B cell (primary cell): ENCODE results near the gene TTF2. TPM values are rescaled to one million over a fixed set of nuclear protein-coding genes. Genes with fewer than 3 reads are reported as not detected.

Experiments used
- ATAC-seq: fragments of 200-7000 bp; cut with Tn5 transposase; one replicate; pipeline ENCODE4 v1.10.0; 2021; ENCODE audit warnings: low read depth, mild to moderate bottlenecking, moderate number of reproducible peaks, moderate library complexity
- CTCF ChIA-PET: fragments of 350-600 bp; sonication (Branson Sonifier 250); formaldehyde crosslinking; loops from one replicate; lab custom pipeline; 2021; ENCODE audit warnings: antibody characterized with exemption, inconsistent platforms; lab: Charles Lee
- POLR2A ChIA-PET: fragments of 350-600 bp; sonication (Branson Sonifier 250); formaldehyde crosslinking; loops from one replicate; lab custom pipeline; 2021; ENCODE audit warnings: antibody characterized with exemption; lab: Charles Lee
- DNase-seq: peaks from one replicate; pipeline ENCODE4 v3.0.0; 2013
- H2AFZ ChIP-seq: 2 replicates; pipeline ENCODE4 v1.6.1; 2012; ENCODE audit warnings: mild to moderate bottlenecking, low read depth, low read length; ENCODE audit not compliant: insufficient read depth, poor library complexity, severe bottlenecking
- H3K27ac ChIP-seq, 2 donors: 1 replicate in 1 of 2; 2 replicates in 1 of 2; pipeline ENCODE4 v1.5.1; 2012 to 2013; ENCODE audit warnings: low read length in 2 of 2, mild to moderate bottlenecking in 2 of 2, moderate library complexity in 1 of 2
- H3K27me3 ChIP-seq, 4 experiments: fragments of 200-600 bp in 1 of 4; sonication (generic) in 1 of 4; replicated peaks in 1 of 4; 1 replicate in 2 of 4; 2 replicates in 2 of 4; pipeline versions ENCODE4 v1.6.1 to v1.7.0; 2013 to 2016; ENCODE audit warnings: low read length in 3 of 4, mild to moderate bottlenecking in 2 of 4, mixed read lengths in 1 of 4, moderate library complexity in 1 of 4; ENCODE audit not compliant: insufficient read depth in 4 of 4, control insufficient read depth in 3 of 4; ENCODE audit errors: control extremely low read depth in 1 of 4
- H3K36me3 ChIP-seq, 2 experiments: replicated peaks in 1 of 2; 1 replicate in 1 of 2; 2 replicates in 1 of 2; pipeline versions ENCODE4 v1.6.1 to v1.7.1; 2013; ENCODE audit warnings: low read length in 1 of 2; ENCODE audit not compliant: insufficient read depth in 2 of 2, control insufficient read depth in 1 of 2; ENCODE audit errors: control extremely low read depth in 1 of 2, extremely low read depth in 1 of 2
- H3K4me1 ChIP-seq, 2 donors: fragments of 200-600 bp in 1 of 2; sonication (generic) in 1 of 2; 1 replicate in 1 of 2; 2 replicates in 1 of 2; pipeline versions ENCODE4 v1.5.1 to v1.6.1; 2013 to 2017; ENCODE audit warnings: low read length in 2 of 2; ENCODE audit not compliant: control insufficient read depth in 2 of 2, insufficient read depth in 2 of 2
- H3K4me2 ChIP-seq: replicated peaks from 2 replicates; pipeline ENCODE3; 2012; ENCODE audit warnings: mild to moderate bottlenecking, low read depth, low read length; ENCODE audit not compliant: poor library complexity, severe bottlenecking
- H3K4me3 ChIP-seq, 5 experiments: fragments of 200-600 bp in 1 of 5; sonication (generic) in 1 of 5; 1 replicate in 3 of 5; 2 replicates in 2 of 5; pipeline versions ENCODE4 v1.5.1 to v1.7.0; 2011 to 2016; ENCODE audit warnings: low read length in 4 of 5, mild to moderate bottlenecking in 4 of 5, low read depth in 2 of 5, control low read depth in 1 of 5, moderate library complexity in 1 of 5; ENCODE audit not compliant: insufficient read depth in 1 of 5; ENCODE audit errors: control extremely low read depth in 1 of 5, extremely low read depth in 1 of 5
- H3K79me2 ChIP-seq: fragments of 200-600 bp; sonication (generic); one replicate; pipeline ENCODE4 v1.6.0; 2016; ENCODE audit warnings: low read length; ENCODE audit not compliant: control insufficient read depth, insufficient read depth
- H3K9ac ChIP-seq: fragments of 200-600 bp; sonication (generic); 2 replicates; pipeline ENCODE4 v1.6.1; 2017; ENCODE audit warnings: mild to moderate bottlenecking, low read length, moderate library complexity
- H3K9me3 ChIP-seq, 3 donors: one replicate each; pipeline versions ENCODE4 v1.6.1 to v1.7.1; 2013; ENCODE audit warnings: low read length in 2 of 3; ENCODE audit not compliant: control insufficient read depth in 2 of 3, insufficient read depth in 1 of 3; ENCODE audit errors: control extremely low read depth in 1 of 3
- H4K20me1 ChIP-seq: 2 replicates; pipeline ENCODE4 v1.6.0; 2012; ENCODE audit warnings: mild to moderate bottlenecking, low read length; ENCODE audit not compliant: insufficient read depth, control insufficient read depth, poor library complexity, severe bottlenecking
- H3K27ac Mint-ChIP-seq: one replicate; pipeline ENCODE4 v1.8.0; 2021; ENCODE audit warnings: mixed read lengths
- H3K27me3 Mint-ChIP-seq: one replicate; pipeline ENCODE4 v1.8.0; 2021; ENCODE audit warnings: mixed read lengths
- H3K4me1 Mint-ChIP-seq: one replicate; pipeline ENCODE4 v1.8.0; 2021; ENCODE audit warnings: mixed read lengths
- H3K4me3 Mint-ChIP-seq: one replicate; pipeline ENCODE4 v1.8.0; 2021; ENCODE audit warnings: mixed read lengths
- H3K9me3 Mint-ChIP-seq: one replicate; pipeline ENCODE4 v1.8.0; 2022; ENCODE audit warnings: mixed read lengths; ENCODE audit not compliant: insufficient read depth
- EZH2 ChIP-seq: IDR thresholded peaks from 2 replicates; pipeline ENCODE4 v1.6.1; 2012; ENCODE audit warnings: borderline replicate concordance, low read depth, mild to moderate bottlenecking, moderate library complexity, low read length; ENCODE audit not compliant: insufficient read depth, poor library complexity, severe bottlenecking
- WGBS: methylation state at CpG from one replicate; pipeline ENCODE4 v1.1.5; 2013; ENCODE audit warnings: missing lambda C conversion rate; ENCODE audit not compliant: insufficient coverage; 5-methylcytosine and 5-hydroxymethylcytosine counted together
- intact Hi-C: fragments of 100-400 bp; cut with micrococcal nuclease; formaldehyde crosslinking; loops from one replicate; pipeline ENCODE4 v1.10.0; 2022
- polyA plus RNA-seq: library from polyadenylated mRNA; depleted of rRNA; stranded (reverse); fragments of >200 nt; gene quantifications from 2 replicates; pipeline ENCODE4 v1.2.3, GENCODE V29; 2012
- total RNA-seq, 2 donors: library from RNA; stranded (reverse); fragments of 120-200 nt in 1 of 2; gene quantifications; 1 replicate in 1 of 2; 2 replicates in 1 of 2; pipeline versions ENCODE4 v1.2.3 to v1.2.4, GENCODE V29; 2013 to 2022
- TF ChIP-seq, protein P1 (sequence below): fragments of 200-600 bp; IDR thresholded peaks from one replicate; pipeline ENCODE4 v1.8.0; 2022; ENCODE audit warnings: antibody characterized with exemption, mild to moderate bottlenecking

Gene TTF2
- total and polyA plus RNA-seq, 2 donors (not counting 1 experiment from before 2014, with no cell fraction given) = 11.3 to 28.9 TPM

- CTCF ChIA-PET = no interaction called here
- Histone ChIP-seq H3K4me1 (no peaks in the 10 kb centered on the region), H3K4me2 (no peak overlapping the region), H3K27me3 (no peaks in the 10 kb centered on the region), H4K20me1 (no peaks in the 10 kb centered on the region), H3K36me3 (no peaks in the 10 kb centered on the region), H3K9ac (no peak overlapping the region), H3K4me3 (no peak overlapping the region), H3K79me2 (no peaks in the 10 kb centered on the region), H2AFZ (no peak overlapping the region), H3K9me3 (no peaks in the 10 kb centered on the region), H3K27ac (no peak overlapping the region)
- Mint-ChIP-seq H3K27ac (no peak overlapping the region), H3K4me1 (peaks cover 2% of the 10 kb centered on the region), H3K9me3 (no peaks in the 10 kb centered on the region), H3K4me3 (no peak overlapping the region), H3K27me3 (no peaks in the 10 kb centered on the region)
- no peak for ATAC-seq
- TF ChIP-seq, protein P1, sequence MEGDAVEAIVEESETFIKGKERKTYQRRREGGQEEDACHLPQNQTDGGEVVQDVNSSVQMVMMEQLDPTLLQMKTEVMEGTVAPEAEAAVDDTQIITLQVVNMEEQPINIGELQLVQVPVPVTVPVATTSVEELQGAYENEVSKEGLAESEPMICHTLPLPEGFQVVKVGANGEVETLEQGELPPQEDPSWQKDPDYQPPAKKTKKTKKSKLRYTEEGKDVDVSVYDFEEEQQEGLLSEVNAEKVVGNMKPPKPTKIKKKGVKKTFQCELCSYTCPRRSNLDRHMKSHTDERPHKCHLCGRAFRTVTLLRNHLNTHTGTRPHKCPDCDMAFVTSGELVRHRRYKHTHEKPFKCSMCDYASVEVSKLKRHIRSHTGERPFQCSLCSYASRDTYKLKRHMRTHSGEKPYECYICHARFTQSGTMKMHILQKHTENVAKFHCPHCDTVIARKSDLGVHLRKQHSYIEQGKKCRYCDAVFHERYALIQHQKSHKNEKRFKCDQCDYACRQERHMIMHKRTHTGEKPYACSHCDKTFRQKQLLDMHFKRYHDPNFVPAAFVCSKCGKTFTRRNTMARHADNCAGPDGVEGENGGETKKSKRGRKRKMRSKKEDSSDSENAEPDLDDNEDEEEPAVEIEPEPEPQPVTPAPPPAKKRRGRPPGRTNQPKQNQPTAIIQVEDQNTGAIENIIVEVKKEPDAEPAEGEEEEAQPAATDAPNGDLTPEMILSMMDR = no peak
- no peak for TF ChIP-seq EZH2
- intact Hi-C loops = no loop called here
- 99% methylated on average over 5 of the region's 5 CpGs for WGBS
- POLR2A ChIA-PET = no interaction called here
- no peak for DNase-seq
These were observed 46.7 kb upstream of the TTF2 start for GRCh38 chr1:117013309-117013858.

GRCh38 chr1:117014209-117014608, 45.9 kb upstream of the TTF2 start:
- no CpG with 5 or more reads among the region's 5 CpGs for WGBS
- POLR2A ChIA-PET = no interaction called here

More at GRCh38 chr1:117014209-117014608, 45.9 kb upstream of the TTF2 start:
- Mint-ChIP-seq H3K4me3 (no peak overlapping the region), H3K9me3 (no peaks in the 10 kb centered on the region), H3K27ac (no peak overlapping the region), H3K27me3 (no peaks in the 10 kb centered on the region), H3K4me1 (peaks cover 2% of the 10 kb centered on the region)
- intact Hi-C loops = no loop called here
- ATAC-seq (no peak), DNase-seq (no peak)
- no peaks in the 10 kb centered on the region for H3K9me3 ChIP-seq
- H2AFZ ChIP-seq = no peak overlapping the region
- H3K4me2 ChIP-seq = no peak overlapping the region
- H3K27ac ChIP-seq = no peak overlapping the region
- no peaks in the 10 kb centered on the region for H4K20me1 ChIP-seq
- CTCF ChIA-PET = interaction anchor here (0.5 kb wide), 1 partner anchor 875 kb away, joined by 3 read pairs; no protein-coding TSS in a partner anchor
- H3K27me3 ChIP-seq = no peaks in the 10 kb centered on the region
- H3K4me1 ChIP-seq = no peaks in the 10 kb centered on the region
- H3K79me2 ChIP-seq = no peaks in the 10 kb centered on the region
- H3K36me3 ChIP-seq = no peaks in the 10 kb centered on the region
- H3K9ac ChIP-seq = no peak overlapping the region
- TF ChIP-seq, protein P1 = no peak
- no peak for TF ChIP-seq EZH2
- no peak overlapping the region for H3K4me3 ChIP-seq
